Kasumi-1 (cell line): ENCODE results near the gene SAMD3.
"Not testable (repeated sequence)": the region's sequence is repeated elsewhere in the genome, so short reads cannot be mapped to it uniquely, and the experiment has no call there.

Experiments used
- DNase-seq, 2 experiments: peaks; one replicate each; lab custom pipeline; 2025; lab: John Stamatoyannopoulos, UW

The SAMD3 gene

GRCh38 chr6:130173377-130174004, 49.3 kb downstream of the SAMD3 start:
- DNase-seq: not testable (repeated sequence)

- not testable (repeated sequence) for DNase-seq
Observed at GRCh38 chr6:130170160-130170559, 52.6 kb downstream of the SAMD3 start.

- DNase-seq: no peak
Observed at GRCh38 chr6:130167655-130168054, 55.1 kb downstream of the SAMD3 start.

- no peak for DNase-seq
Observed at GRCh38 chr6:130164251-130164650, 58.5 kb downstream of the SAMD3 start.

- no peak for DNase-seq
Observed at GRCh38 chr6:130163266-130163665, 59.5 kb downstream of the SAMD3 start.

- no peak for DNase-seq
Observed at GRCh38 chr6:130162421-130162820, 60.3 kb downstream of the SAMD3 start.

- no peak for DNase-seq
Observed at GRCh38 chr6:130161683-130162404, 60.9 kb downstream of the SAMD3 start.

- no peak for DNase-seq
Observed at GRCh38 chr6:130159956-130160355, 62.8 kb downstream of the SAMD3 start.

- DNase-seq: no peak
Observed at GRCh38 chr6:130158548-130158947, 64.2 kb downstream of the SAMD3 start.

GRCh38 chr6:130158056-130158455, 64.7 kb downstream of the SAMD3 start:
- DNase-seq: no peak

GRCh38 chr6:130156908-130157307, 65.8 kb downstream of the SAMD3 start:
- DNase-seq: no peak

- no peak for DNase-seq
Observed at GRCh38 chr6:130152908-130153510, 69.7 kb downstream of the SAMD3 start.

- no peak for DNase-seq
Observed at GRCh38 chr6:130150906-130151305, 71.8 kb downstream of the SAMD3 start.

GRCh38 chr6:130149016-130149415, 73.7 kb downstream of the SAMD3 start:
- DNase-seq: not testable (repeated sequence)

GRCh38 chr6:130148181-130148580, 74.6 kb downstream of the SAMD3 start:
- no peak for DNase-seq

GRCh38 chr6:130147111-130147510, 75.6 kb downstream of the SAMD3 start:
- DNase-seq: no peak

- no peak for DNase-seq
Observed at GRCh38 chr6:130143709-130144108, 79.0 kb downstream of the SAMD3 start.

- no peak for DNase-seq
Observed at GRCh38 chr6:130140084-130140483, 82.7 kb downstream of the SAMD3 start.

- DNase-seq: no peak
Observed at GRCh38 chr6:130138909-130139242, 83.9 kb downstream of the SAMD3 start.

- no peak for DNase-seq
Observed at GRCh38 chr6:130138116-130138908, 84.4 kb downstream of the SAMD3 start.

- no peak for DNase-seq
Observed at GRCh38 chr6:130136798-130137197, 86.0 kb downstream of the SAMD3 start.

- no peak for DNase-seq
Observed at GRCh38 chr6:130134582-130134981, 88.2 kb downstream of the SAMD3 start.

- DNase-seq: no peak
Observed at GRCh38 chr6:130132286-130132701, 90.5 kb downstream of the SAMD3 start.
